ENCODE results near the gene RPTOR.

Gene RPTOR

GRCh38 chr17:80770881-80771611 is 226.4 kb downstream of the RPTOR start:
- FAIRE-seq, result no peak

GRCh38 chr17:80771612-80772005 is 227.0 kb downstream of the RPTOR start:
- FAIRE-seq, result no peak

- FAIRE-seq, result no peak
Observed at GRCh38 chr17:80772906-80773242, 228.2 kb downstream of the RPTOR start.

GRCh38 chr17:80773243-80773991 is 228.8 kb downstream of the RPTOR start:
- FAIRE-seq, result no peak

GRCh38 chr17:80774146-80774545 is 229.5 kb downstream of the RPTOR start:
- no peak for FAIRE-seq

- no peak for FAIRE-seq
Observed at GRCh38 chr17:80774643-80775281, 230.1 kb downstream of the RPTOR start.

- FAIRE-seq, result no peak
Observed at GRCh38 chr17:80775863-80776262, 231.2 kb downstream of the RPTOR start.

GRCh38 chr17:80777274-80777673 is 232.6 kb downstream of the RPTOR start:
- no peak for FAIRE-seq

DNA sequence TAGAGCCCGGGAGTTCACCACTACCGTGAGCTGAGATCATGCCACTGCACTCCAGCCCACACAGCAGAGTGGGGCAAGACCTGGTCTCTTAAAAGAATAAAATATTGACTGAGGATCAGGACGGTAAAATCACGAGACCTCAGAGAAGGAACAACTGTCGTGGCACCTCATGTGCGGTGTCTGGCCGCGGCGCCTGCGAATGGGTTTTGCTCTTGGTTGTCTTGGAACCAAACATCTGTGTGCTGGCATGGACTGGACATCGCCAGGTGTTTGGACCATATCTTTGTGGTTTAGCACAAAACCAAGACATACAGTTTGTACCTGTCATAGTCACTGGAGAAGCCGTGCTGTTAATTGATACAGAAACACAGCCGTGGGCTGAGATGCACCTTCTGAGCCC is 234.1 kb downstream of the RPTOR start:
- no peak for FAIRE-seq

DNA sequence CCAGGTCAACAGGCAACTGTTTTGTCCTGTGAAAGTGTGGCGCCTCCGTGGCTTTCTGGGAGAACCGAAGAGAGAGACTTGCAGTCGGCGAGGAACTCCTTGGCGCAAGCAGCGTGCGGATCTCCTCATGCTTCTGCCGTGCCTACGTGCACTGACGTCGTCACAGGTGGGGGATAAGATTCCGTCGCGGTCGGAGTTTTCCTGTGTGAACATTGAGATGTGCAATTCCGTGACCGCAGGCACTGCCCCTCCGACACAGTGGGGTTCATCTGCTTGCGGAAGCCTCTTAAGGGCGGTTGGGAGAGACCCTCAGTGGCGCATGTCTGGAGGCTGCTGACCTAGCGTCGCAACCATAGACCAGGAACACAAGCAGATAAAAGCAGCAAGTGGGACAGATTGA is 234.7 kb downstream of the RPTOR start:
- FAIRE-seq, result no peak

DNA sequence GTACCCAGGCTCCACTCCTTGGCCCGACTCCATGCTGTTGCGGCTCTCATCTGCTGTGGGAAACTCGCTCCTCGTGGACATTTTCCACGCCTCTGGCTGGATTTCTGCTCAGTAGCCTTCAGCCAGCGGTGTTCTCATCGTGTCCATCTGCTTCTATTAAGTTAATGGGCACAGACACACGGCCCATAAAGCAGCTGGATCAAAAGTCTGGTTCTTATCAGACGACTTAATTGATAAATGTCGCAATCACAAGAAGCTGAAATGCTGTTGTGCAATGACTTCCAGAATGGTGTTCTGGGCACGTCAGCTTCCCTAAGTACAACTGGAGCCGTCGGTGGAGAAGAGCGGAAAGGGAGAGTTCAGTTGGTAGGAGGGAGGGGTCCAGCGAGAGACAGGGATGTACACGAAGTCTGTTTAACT is 235.3 kb downstream of the RPTOR start:
- no peak for FAIRE-seq

GRCh38 chr17:80780381-80781198 is 236.0 kb downstream of the RPTOR start:
- no peak for FAIRE-seq

DNA sequence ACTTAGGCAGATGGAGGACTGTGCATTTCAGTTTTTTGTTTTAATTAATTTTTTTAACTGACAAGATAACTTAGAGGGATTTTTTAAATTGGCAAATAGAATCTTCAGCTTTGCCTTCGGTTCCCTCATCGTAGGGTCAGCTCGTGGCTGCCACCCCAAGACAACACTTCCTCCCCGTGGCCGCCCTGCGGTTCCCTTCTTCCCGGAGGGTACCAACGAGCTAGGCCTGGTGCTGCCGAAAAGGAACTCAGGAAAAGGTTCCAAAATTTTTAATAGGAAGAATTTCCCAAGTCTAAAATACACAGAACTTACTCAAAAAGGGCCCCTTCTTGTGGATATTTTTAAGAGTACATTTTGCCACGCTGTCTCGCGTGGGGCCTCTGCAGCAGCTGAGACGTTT is 236.6 kb downstream of the RPTOR start:
- no peak for FAIRE-seq

DNA sequence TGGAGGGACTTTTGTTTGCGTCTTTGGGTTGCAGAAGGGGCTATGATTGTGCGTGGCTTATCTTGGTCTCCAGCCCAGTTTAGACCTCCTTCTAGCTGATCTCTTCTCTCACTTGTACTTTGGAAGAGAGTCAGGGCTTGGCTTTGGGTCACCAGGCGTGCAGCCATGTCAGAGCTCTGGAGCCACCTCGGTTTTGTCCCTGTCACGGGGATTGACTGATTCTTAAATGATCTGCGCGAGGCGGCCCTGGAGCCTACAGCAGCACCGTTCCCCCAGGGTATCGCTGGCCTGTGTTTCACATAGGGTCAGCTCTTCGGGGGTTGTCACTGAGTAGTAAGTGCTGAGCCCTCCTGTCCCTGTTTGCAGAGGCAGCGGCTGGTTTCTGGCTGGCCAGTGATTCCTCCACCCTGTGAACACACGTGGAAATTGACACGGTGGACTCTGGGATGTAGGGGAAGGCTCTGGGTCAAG is 237.2 kb downstream of the RPTOR start:
- no peak for FAIRE-seq

DNA sequence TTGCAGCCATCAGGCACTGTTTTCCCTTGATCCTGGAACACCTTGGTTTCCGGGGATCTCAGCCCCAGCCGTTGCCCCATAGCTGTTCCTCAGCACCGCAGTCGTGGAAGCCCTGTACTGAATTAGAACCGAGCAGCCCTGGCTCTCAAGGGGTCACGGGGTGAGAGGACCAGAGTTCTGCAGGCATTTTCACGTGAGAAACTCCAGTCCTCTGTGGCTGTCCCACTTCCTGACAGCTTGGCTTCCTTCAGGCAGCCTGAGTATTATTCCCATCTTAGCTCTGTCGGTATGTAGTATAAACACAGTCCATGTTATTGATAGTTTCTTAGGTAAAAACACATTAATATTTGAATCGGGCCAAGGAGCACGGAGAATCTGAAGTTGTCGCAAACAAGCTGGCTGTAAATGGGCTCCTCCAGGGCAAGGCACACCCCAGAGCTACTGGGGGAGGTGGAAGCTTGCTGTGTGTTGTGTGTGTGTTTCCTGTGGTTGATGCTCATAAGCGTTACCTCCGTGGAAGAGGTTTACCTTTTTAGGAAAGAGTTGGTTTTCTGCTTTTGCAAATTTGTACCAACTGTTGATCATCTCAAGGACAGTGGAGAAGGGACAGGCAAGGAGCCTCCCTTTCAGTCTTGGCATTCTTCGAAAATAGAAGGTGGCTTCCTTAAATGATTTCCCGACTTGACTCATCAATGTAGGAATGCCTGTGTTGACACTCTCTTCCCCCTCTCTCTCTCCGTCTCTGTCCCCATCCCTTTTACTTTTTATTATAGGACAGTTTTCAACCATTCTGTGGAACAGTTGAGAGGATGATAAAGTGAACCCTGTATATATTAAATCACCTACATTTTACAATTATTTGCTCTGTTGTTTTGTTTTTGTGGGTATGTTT is 238.1 kb downstream of the RPTOR start:
- FAIRE-seq, result no peak

DNA sequence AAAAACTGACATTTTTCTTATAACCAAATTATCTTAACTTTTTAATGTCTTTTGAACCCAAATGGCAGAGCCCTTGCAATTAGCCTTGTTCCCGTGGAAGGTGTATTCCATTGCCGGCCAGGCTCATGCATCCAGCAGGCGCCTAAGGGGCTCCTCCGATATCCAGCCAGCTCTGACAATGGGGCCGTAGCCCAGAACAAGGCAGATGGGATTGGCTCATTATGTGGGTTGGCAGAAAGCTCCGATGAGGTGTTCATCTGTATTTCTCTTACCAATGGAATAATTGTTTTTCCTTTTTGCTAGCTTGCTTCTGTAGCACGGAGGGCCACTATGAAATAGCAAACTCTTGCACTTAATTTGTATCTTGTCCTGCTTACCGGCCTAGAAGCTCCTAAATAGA is 238.8 kb downstream of the RPTOR start:
- FAIRE-seq, result no peak

DNA sequence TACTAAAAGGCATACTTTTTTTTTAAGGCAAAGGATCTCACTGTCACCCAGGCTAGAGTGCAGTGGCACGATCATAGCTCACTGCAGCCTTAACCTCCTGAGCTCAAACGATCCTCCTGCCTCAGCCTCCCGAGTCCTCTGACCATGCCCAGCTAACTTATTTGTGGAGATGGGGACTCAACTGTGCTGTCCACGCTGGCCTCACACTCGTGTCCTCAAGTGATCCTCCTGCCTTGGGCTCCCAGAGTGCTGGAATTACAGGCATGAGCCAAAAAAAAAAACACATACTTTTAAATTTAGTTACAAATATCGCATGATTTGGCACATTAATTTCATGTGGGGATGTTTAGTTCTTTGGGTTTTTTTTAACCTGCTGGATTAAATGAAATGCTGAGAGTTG is 239.3 kb downstream of the RPTOR start:
- FAIRE-seq, result no peak

DNA sequence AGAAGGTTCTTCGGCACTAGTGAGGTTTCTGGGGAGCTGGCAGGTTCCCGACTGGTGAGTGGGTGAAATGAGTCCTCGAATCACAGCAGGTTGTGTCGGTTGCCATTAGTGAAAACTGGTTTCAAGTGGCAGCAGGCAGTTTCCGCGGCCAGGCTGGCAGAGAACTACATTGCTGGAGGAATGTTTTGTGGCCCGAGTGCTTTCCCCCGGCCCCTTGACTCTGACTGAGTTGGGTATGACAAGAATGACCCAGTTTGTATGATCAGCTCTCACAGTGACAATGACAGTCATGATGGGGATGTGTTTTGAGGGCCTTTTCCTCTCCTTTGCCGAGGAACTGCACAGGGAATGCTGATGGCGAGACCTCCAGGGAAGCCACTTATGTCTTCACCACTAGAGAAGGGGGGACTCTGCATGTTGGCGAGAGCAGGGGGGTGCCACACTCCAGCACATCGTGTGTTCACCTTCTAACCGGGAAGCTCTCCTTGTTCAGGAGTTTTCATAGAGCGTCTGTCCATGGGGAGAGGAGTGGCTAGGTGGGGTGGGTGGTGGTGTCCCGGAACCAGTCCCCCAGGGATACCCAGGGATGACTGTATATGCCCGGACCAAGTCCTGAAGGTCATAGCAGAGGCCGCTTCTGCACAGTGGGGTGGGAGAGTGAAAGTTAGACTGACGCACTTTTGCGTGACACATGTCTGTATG is 241.0 kb downstream of the RPTOR start:
- FAIRE-seq, result no peak

DNA sequence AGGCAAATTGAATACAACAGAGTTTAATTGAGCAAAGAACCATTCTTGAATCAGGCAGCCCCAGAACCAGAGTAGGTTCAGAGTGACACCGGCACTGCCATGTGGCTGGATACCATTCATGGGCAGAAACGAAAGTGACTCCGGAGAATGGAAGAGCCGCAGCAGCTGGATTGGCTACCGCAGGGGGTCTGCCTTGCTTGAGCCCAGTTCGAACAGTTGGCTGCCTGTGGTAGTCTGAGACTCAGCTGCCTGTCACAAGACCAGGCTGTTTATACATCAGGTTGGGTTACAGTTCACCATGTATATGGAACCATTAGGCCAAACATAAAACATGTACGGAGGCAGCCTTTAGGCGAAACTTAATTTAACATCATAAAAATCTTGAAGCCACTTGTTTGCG is 241.8 kb downstream of the RPTOR start:
- no peak for FAIRE-seq

DNA sequence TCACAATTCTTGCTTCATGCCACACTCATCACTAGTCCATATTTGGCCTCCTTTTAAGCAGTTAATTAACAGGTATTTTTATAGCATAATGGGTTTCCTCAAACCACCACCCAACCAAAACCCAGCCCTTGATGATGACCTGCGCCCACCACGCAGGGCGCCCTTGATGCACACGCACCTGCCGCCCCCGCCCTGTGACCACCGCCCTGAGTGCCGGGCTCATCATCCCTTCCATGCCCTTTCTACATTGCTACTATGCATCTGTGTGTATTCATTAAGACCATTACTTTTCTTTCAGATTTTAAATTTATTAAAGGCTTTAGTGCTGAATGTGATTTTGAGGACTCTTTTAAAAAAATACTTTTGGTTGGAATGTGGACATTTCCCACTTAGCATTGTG is 242.2 kb downstream of the RPTOR start:
- no peak for FAIRE-seq

GRCh38 chr17:80787881-80788280 is 243.2 kb downstream of the RPTOR start:
- FAIRE-seq, result no peak

All from TTC549 (cell line).